IPS-18c (cell line): ENCODE results near the gene SMIM20.

Experiments used
- H3K4me3 ChIP-seq: 2 replicates; pipeline ENCODE4 v1.7.0; 2013; ENCODE audit warnings: low read depth, mild to moderate bottlenecking, low read length, moderate library complexity; ENCODE audit not compliant: insufficient read depth
- H3K9me3 ChIP-seq: one replicate; pipeline ENCODE4 v1.6.1; 2013; ENCODE audit warnings: mild to moderate bottlenecking, low read length, moderate library complexity; ENCODE audit not compliant: control insufficient read depth, insufficient read depth

Gene SMIM20

GRCh38 chr4:25915353-25915705, 1.3 kb downstream of the SMIM20 start:
- H3K4me3 ChIP-seq, result no peak overlapping the region

GRCh38 chr4:25916870-25917269, 2.9 kb downstream of the SMIM20 start:
- Histone ChIP-seq H3K4me3 (no peak overlapping the region), H3K9me3 (no peaks in the 10 kb centered on the region)

More at GRCh38 chr4:25915353-25915705, 1.3 kb downstream of the SMIM20 start:
- no peaks in the 10 kb centered on the region for H3K9me3 ChIP-seq

DNA sequence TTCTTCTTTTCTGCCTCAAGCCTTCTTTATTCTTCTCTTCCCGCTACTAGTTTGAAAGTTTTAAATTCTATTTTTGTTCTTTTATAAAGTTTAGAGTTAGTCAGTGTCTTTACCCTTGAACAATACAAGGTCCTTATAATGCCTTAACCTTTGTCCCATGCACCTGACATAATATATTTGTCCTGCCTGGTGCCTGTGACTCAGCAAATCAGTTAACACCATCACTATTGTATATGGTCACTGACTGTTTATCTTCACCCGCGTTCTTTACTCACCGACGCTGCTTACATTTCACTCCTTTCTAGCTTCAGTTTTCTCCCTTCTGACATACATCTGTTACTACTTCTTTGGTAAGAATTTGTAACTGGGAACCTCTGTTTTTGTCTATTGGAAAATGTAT, 5.7 kb downstream of the SMIM20 start:
- no peaks in the 10 kb centered on the region for H3K9me3 ChIP-seq
- no peak overlapping the region for H3K4me3 ChIP-seq

DNA sequence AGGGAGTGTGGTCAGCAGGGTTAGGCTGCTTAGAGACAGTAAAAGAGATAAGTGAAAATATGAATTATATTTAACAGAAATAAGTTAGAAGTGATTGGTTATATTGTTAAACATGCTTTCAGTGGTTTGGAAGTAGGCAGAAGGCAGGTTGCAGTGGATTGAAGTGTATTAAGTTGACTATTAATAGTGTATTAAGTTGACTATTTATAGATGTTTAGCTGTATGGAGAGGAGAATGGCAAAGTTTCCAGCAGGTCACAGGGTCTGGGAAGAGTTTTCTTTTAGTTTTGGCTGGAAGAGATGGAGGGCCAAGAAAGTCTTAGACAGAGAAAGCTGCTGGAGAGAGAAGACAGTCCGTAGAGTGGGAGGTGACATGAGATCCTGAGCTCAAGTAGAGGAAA, 7.9 kb downstream of the SMIM20 start:
- Histone ChIP-seq H3K4me3 (no peak overlapping the region), H3K9me3 (no peaks in the 10 kb centered on the region)

DNA sequence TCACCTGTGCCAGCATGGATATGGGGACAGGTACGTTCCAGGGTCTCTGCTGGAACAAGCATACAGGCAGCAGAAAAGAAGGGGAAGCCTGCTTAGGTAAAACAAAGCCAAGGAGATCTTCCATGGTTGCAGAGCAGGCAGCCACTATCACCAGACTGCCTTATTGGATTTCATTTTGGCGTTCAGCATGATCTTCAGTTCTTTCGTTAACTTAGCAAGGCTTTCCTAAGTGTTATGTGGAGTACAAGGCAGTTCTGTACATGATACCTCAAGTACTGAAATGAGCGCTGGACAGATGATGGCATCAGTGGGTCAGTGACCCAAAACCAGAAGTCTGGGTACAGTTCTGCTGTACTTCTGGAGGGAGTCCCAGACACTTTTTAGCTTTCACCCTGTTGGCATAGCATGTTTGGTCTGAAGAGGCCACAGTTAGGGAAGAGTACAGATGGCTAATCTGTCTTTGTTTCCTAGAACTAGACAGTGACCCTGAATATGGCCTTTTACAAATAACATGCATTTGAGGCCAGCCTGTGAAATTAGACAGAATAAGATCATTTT, 8.9 kb downstream of the SMIM20 start:
- no peak overlapping the region for H3K4me3 ChIP-seq
- H3K9me3 ChIP-seq, result no peaks in the 10 kb centered on the region

- no peak overlapping the region for H3K4me3 ChIP-seq
- no peaks in the 10 kb centered on the region for H3K9me3 ChIP-seq
These were observed 9.7 kb downstream of the SMIM20 start for GRCh38 chr4:25923745-25924144.

- H3K9me3 ChIP-seq, result no peaks in the 10 kb centered on the region
- no peak overlapping the region for H3K4me3 ChIP-seq
These were observed 11.6 kb downstream of the SMIM20 start for GRCh38 chr4:25925486-25926201.

GRCh38 chr4:25926462-25926861, 12.4 kb downstream of the SMIM20 start:
- no peaks in the 10 kb centered on the region for H3K9me3 ChIP-seq

GRCh38 chr4:25927361-25928195, 13.6 kb downstream of the SMIM20 start:
- Histone ChIP-seq H3K9me3 (no peaks in the 10 kb centered on the region), H3K4me3 (no peak overlapping the region)

More at GRCh38 chr4:25926462-25926861, 12.4 kb downstream of the SMIM20 start:
- H3K4me3 ChIP-seq, result no peak overlapping the region

- no peak overlapping the region for H3K4me3 ChIP-seq
- no peaks in the 10 kb centered on the region for H3K9me3 ChIP-seq
These were observed 14.6 kb downstream of the SMIM20 start for GRCh38 chr4:25928379-25929297.

- Histone ChIP-seq H3K9me3 (no peaks in the 10 kb centered on the region), H3K4me3 (no peak overlapping the region)
These were observed 15.3 kb downstream of the SMIM20 start for GRCh38 chr4:25929298-25929686.

GRCh38 chr4:25930731-25931354, 16.8 kb downstream of the SMIM20 start:
- Histone ChIP-seq H3K4me3 (no peak overlapping the region), H3K9me3 (no peaks in the 10 kb centered on the region)

- Histone ChIP-seq H3K9me3 (no peaks in the 10 kb centered on the region), H3K4me3 (no peak overlapping the region)
These were observed 22.7 kb downstream of the SMIM20 start for GRCh38 chr4:25936696-25937095.

GRCh38 chr4:25937801-25938200, 23.8 kb downstream of the SMIM20 start:
- Histone ChIP-seq H3K4me3 (no peak overlapping the region), H3K9me3 (no peaks in the 10 kb centered on the region)

- Histone ChIP-seq H3K4me3 (no peak overlapping the region), H3K9me3 (no peaks in the 10 kb centered on the region)
These were observed 24.3 kb downstream of the SMIM20 start for GRCh38 chr4:25938366-25938765.

GRCh38 chr4:25938787-25939186, 24.8 kb downstream of the SMIM20 start:
- Histone ChIP-seq H3K9me3 (no peaks in the 10 kb centered on the region), H3K4me3 (no peak overlapping the region)

DNA sequence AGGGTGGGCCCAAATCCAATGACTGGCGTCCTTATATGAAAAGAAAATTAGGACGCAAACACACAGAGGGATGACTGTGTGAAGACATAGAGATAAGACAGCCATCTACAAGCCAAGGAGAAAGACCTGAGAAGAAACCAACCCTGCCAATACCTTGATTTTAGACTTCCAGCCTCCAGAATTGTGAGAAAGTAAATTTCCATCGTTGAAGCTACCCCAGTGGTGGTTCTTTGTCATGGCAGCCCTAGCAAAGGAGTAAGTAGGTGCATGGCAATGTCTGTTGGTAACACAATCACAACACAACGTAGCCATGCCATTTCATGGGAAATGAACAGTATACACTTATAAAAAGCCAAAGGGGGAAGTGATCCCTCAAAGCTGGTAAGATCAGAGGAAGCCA, 25.3 kb downstream of the SMIM20 start:
- no peak overlapping the region for H3K4me3 ChIP-seq
- H3K9me3 ChIP-seq, result no peaks in the 10 kb centered on the region
